Subcutaneous abdominal adipose tissue (tissue), 5 donors: ENCODE data around the gene TRPV4.

ENCODE experiments used
- H3K27ac ChIP-seq: one replicate; pipeline ENCODE4 v1.7.0; 2013; ENCODE audit warnings: low read depth, mild to moderate bottlenecking, inconsistent platforms, low read length, moderate library complexity
- H3K27me3 ChIP-seq, 5 donors: one replicate each; pipeline ENCODE4 v1.7.0; 2013; ENCODE audit warnings: low read length in 5 of 5, inconsistent platforms in 1 of 5; ENCODE audit not compliant: control insufficient read depth in 5 of 5, insufficient read depth in 4 of 5
- H3K36me3 ChIP-seq, 5 donors: one replicate each; pipeline ENCODE4 v1.7.0; 2013; ENCODE audit warnings: low read length in 5 of 5; ENCODE audit not compliant: control insufficient read depth in 5 of 5, insufficient read depth in 5 of 5
- H3K4me1 ChIP-seq, 5 donors: one replicate each; pipeline ENCODE4 v1.7.0; 2013; ENCODE audit warnings: low read length in 5 of 5, mild to moderate bottlenecking in 3 of 5, moderate library complexity in 1 of 5; ENCODE audit not compliant: control insufficient read depth in 5 of 5, insufficient read depth in 5 of 5
- H3K4me3 ChIP-seq, 5 donors: one replicate each; pipeline ENCODE4 v1.7.0; 2013; ENCODE audit warnings: low read length in 5 of 5, low read depth in 1 of 5
- H3K9ac ChIP-seq, 5 donors: one replicate each; pipeline ENCODE4 v1.7.0; 2013; ENCODE audit warnings: low read length in 5 of 5, mild to moderate bottlenecking in 4 of 5, moderate library complexity in 3 of 5
- H3K9me3 ChIP-seq, 5 donors: one replicate each; pipeline ENCODE4 v1.7.0; 2013; ENCODE audit warnings: low read length in 5 of 5; ENCODE audit not compliant: control insufficient read depth in 5 of 5
- donor health status: healthy.
- donor health status: healthy.
- donor health status: healthy.
- donor health status: healthy.
- donor health status: healthy.

The TRPV4 gene

GRCh38 chr12:109772622-109773321 lies 60.4 kb downstream of the TRPV4 start:
- Histone ChIP-seq H3K9ac (peak overlapping the region in 1 of 5 donors; percentile 53), H3K9me3 (no peaks in the 10 kb centered on the region), H3K27ac (no peak overlapping the region), H3K4me1 (peaks cover 2 to 18% (median 14%) of the 10 kb centered on the region in 5 donors), H3K27me3 (peaks cover 0 to 4% (median 0%) of the 10 kb centered on the region in 5 donors), H3K4me3 (peak overlapping the region; percentile 2 to 57 (median 32)), H3K36me3 (no peaks in the 10 kb centered on the region)

DNA sequence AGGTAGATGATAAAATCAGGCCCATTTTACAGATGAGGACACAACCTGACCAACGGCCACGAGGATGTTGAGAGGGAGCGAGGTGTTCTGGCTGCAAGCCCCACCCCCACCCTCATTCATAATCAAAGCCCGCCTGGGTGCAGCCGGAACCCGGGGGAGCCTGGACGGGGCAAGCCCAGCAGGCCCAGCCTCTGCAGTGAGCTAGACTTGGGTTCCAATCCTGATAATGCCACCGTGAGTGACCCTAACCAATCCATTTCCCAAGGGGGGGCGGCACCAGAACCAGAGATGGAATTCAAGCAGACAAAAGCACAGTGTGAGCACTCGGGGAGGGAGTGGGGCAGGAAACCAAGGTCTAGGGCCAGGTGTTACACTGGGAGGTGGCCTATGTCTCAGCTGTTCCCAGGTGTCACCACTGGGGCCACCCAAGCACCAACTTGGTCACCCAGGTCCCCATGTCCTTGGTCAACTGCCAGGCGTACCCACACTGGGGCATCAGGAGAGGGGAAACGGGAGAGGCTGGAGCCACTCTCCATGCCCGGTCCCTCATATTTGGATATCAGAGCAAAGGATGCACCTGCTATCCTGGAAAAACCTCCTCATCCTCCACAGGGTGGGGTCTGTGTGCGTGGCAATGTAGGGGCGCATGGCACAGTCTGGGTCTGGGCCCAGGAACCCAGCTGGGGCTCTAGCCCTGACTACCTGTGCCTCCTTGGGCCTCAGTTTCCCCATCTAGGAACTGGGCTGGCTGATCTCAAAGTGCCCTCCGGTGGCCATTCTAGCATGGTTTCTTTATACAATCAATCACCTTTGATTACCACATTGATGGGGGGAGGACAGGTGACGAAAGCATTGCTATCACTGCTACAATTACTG lies 61.2 kb downstream of the TRPV4 start:
- Histone ChIP-seq H3K36me3 (no peaks in the 10 kb centered on the region), H3K9me3 (no peaks in the 10 kb centered on the region), H3K27me3 (peaks cover 0 to 4% (median 0%) of the 10 kb centered on the region in 5 donors), H3K27ac (no peak overlapping the region), H3K4me1 (peaks cover 2 to 18% (median 14%) of the 10 kb centered on the region in 5 donors), H3K4me3 (peak overlapping the region in 1 of 5 donors; percentile 51), H3K9ac (peak overlapping the region in 1 of 5 donors; percentile 53)

DNA sequence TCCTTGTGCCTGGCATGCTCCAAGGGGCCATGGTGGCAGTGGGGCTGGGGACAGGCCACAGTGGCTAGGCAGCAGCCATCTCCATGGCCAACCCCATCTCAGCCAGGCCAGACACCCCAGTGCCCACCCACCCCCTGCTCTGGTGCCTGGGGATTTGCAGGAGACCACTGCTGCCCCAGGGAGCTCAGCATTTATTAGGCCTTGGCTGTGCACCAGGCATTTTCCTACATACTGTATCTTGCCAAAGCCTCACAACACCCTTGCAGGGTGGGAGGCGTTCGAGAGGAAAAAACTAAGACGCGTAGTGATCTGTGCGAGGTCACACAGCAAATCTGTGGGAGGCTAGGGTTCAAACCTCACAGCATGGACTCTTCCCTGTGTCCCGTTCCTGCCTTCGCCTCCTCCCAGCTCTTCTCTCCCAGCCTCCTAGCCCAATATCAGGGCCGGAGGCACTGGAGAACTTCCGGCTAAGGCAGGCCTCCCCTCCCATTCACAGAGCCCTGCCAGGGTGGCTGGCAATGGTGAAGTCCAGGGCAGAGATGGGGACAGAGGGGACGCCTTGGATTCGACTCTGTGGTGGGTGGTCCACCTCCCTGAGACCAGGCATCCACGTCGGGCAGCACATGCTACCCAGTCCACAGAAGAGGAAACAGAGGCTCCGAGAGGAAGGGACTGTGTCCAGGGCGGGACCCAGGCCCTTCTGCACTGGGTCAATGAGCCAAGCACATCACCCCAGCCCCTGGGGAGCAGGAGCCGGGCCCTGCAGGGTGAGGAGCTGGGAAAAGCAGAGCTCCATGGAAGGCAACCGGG lies 62.1 kb downstream of the TRPV4 start:
- Histone ChIP-seq H3K36me3 (no peaks in the 10 kb centered on the region), H3K27ac (no peak overlapping the region), H3K4me1 (peaks cover 2 to 23% (median 14%) of the 10 kb centered on the region in 5 donors), H3K27me3 (peaks cover 0 to 4% (median 0%) of the 10 kb centered on the region in 5 donors), H3K4me3 (no peak overlapping the region), H3K9me3 (no peaks in the 10 kb centered on the region), H3K9ac (no peak overlapping the region)

- Histone ChIP-seq H3K9ac (no peak overlapping the region), H3K4me1 (peaks cover 2 to 23% (median 14%) of the 10 kb centered on the region in 5 donors), H3K36me3 (no peaks in the 10 kb centered on the region), H3K27ac (no peak overlapping the region), H3K9me3 (no peaks in the 10 kb centered on the region), H3K27me3 (peaks cover 0 to 4% (median 2%) of the 10 kb centered on the region in 5 donors), H3K4me3 (no peak overlapping the region)
Measured at GRCh38 chr12:109770104-109770860, 62.9 kb downstream of the TRPV4 start.

DNA sequence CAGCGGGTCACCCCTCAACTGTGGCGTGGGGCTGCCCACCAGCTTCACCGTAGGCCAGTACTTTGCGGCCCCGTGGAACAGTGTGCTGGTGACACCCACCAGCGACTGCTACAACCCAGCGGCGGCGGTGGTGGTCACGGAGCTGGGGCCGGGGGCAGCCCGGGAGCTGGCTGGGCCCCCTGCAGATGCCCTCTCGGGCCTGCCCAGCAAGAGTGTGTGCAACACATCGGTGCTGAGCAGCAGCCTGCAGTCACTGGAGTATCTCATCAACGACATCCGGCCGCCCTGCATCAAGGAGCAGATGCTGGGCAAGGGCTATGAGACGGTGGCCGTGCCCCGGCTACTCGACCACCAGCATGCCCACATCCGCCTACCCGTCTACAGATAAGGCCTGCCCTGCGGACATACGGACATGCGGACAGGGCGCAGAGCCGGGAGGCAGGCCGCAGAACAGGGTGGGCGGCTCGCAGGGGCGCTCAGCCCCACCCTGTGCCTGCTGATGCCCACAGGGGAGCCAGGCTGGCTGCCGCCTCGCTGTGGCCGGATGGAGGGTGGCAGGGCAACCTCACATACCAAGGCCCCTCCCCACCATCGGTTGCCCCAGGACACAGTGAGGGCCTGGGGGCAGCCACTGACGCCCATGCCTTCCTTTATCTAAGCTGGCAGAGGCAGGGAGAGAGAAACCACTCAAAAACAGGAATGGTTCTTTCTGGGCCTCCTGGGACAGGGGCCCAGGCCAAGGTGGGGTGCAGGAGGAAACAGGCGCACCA lies 64.1 kb downstream of the TRPV4 start:
- Histone ChIP-seq H3K27ac (no peak overlapping the region), H3K4me1 (peaks cover 2 to 23% (median 14%) of the 10 kb centered on the region in 5 donors), H3K36me3 (no peaks in the 10 kb centered on the region), H3K9me3 (no peaks in the 10 kb centered on the region), H3K9ac (no peak overlapping the region), H3K4me3 (no peak overlapping the region), H3K27me3 (peaks cover 0 to 4% (median 0%) of the 10 kb centered on the region in 5 donors)

DNA sequence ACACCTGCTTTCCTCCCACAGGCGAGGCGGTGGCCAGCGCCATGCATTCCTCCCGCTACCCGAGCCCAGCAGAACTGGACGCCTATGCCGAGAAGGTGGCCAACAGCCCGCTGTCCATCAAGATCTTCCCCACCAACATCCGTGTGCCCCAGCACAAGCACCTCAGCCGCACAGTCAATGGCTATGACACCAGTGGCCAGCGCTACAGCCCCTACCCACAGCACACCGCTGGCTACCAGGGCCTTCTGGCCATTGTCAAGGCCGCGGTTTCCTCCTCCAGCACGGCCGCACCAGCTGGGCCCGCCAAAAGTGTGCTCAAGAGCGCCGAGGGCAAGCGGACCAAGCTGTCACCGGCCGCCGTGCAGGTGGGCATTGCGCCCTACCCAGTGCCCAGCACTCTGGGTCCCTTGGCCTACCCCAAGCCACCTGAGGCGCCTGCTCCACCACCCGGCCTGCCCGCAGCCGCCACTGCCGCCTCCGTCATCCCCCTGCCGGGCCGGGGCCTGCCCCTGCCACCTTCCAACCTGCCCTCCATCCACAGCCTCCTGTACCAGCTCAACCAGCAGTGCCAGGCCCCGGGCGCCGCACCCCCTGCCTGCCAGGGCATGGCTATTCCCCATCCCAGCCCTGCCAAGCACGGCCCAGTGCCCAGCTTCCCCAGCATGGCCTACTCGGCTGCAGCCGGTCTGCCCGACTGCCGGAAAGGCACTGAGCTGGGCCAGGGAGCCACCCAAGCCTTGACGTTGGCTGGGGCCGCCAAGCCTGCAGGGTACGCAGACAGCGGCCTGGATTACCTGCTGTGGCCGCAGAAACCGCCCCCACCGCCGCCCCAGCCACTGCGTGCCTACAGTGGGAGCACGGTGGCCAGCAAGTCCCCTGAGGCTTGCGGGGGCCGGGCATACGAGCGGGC lies 65.0 kb downstream of the TRPV4 start:
- H3K27ac ChIP-seq: no peak overlapping the region
- H3K36me3 ChIP-seq: no peaks in the 10 kb centered on the region
- peaks cover 0 to 17% (median 9%) of the 10 kb centered on the region in 5 donors for H3K4me1 ChIP-seq
- H3K9me3 ChIP-seq: peaks cover 0 to 5% (median 4%) of the 10 kb centered on the region in 5 donors
- no peak overlapping the region for H3K9ac ChIP-seq
- H3K4me3 ChIP-seq: no peak overlapping the region
- peaks cover 0 to 2% (median 0%) of the 10 kb centered on the region in 5 donors for H3K27me3 ChIP-seq

- H3K9ac ChIP-seq: no peak overlapping the region
- no peaks in the 10 kb centered on the region for H3K36me3 ChIP-seq
- no peak overlapping the region for H3K4me3 ChIP-seq
- peaks cover 0 to 2% (median 0%) of the 10 kb centered on the region in 5 donors for H3K27me3 ChIP-seq
- H3K27ac ChIP-seq: no peak overlapping the region
- H3K9me3 ChIP-seq: peaks cover 0 to 9% (median 8%) of the 10 kb centered on the region in 5 donors
- peaks cover 0 to 9% (median 1%) of the 10 kb centered on the region in 5 donors for H3K4me1 ChIP-seq
Measured at GRCh38 chr12:109767456-109767855, 65.7 kb downstream of the TRPV4 start.

DNA sequence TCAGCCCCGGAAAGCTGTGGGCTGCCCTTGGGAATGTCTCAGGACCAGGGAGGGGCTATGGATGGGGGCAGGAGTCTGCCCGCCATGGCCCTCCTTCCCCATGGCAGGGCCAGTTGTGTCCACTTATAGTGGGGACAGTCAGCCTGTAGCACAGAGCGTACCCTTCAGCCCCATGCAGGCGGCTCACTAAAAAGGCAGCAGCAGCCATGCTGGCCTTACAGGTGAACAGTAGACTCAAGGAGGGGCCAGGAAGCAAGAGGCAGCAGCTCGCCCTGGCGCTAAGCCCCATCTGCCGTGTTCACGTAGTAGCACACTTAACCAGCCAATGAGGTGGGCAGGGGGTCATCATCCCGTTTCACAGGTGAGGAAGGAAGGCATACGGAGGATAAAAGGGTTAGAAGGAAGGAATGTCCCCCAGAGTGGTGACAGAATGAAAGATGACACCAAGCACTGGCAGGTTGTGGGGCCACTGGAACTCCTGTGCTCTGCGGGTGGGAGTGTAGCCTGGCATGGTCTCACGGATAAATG lies 66.9 kb downstream of the TRPV4 start:
- no peak overlapping the region for H3K9ac ChIP-seq
- peaks cover 0 to 5% (median 0%) of the 10 kb centered on the region in 5 donors for H3K4me1 ChIP-seq
- no peak overlapping the region for H3K4me3 ChIP-seq
- H3K27ac ChIP-seq: no peak overlapping the region
- H3K9me3 ChIP-seq: peaks cover 0 to 9% (median 8%) of the 10 kb centered on the region in 5 donors
- H3K27me3 ChIP-seq: peaks cover 0 to 2% (median 0%) of the 10 kb centered on the region in 5 donors
- no peaks in the 10 kb centered on the region for H3K36me3 ChIP-seq
